GM19468 (cell line): ENCODE data around the gene SATB2.

Experiments
- ATAC-seq: cut with Tn5 transposase; IDR thresholded peaks from one replicate; pipeline ENCODE4 v1.9.1; 2021; ENCODE audit warnings: mild to moderate bottlenecking, moderate library complexity, moderate number of reproducible peaks; ENCODE audit not compliant: unreplicated experiment; ENCODE audit errors: extremely low read depth

SATB2 gene

GRCh38 chr2:199339891-199340605 is 117.7 kb downstream of the SATB2 start:
- ATAC-seq = no peak

- no peak for ATAC-seq
Measured at GRCh38 chr2:199336546-199336945, 121.2 kb downstream of the SATB2 start.

GRCh38 chr2:199335502-199335901 is 122.2 kb downstream of the SATB2 start:
- no peak for ATAC-seq

GRCh38 chr2:199329466-199329865 is 128.3 kb downstream of the SATB2 start:
- no peak for ATAC-seq

GRCh38 chr2:199329031-199329430 is 128.7 kb downstream of the SATB2 start:
- no peak for ATAC-seq

- ATAC-seq = no peak
Measured at GRCh38 chr2:199325881-199326280, 131.9 kb downstream of the SATB2 start.

- no peak for ATAC-seq
Measured at GRCh38 chr2:199322151-199322550, 135.6 kb downstream of the SATB2 start.

- ATAC-seq = no peak
Measured at GRCh38 chr2:199317646-199318045, 140.1 kb downstream of the SATB2 start.

GRCh38 chr2:199316851-199317250 is 140.9 kb downstream of the SATB2 start:
- ATAC-seq = no peak

- no peak for ATAC-seq
Measured at GRCh38 chr2:199315299-199316179, 142.2 kb downstream of the SATB2 start.

GRCh38 chr2:199312931-199313330 is 144.8 kb downstream of the SATB2 start:
- no peak for ATAC-seq

- no peak for ATAC-seq
Measured at GRCh38 chr2:199310771-199311585, 146.8 kb downstream of the SATB2 start.

GRCh38 chr2:199309973-199310372 is 147.8 kb downstream of the SATB2 start:
- ATAC-seq = no peak

- no peak for ATAC-seq
Measured at GRCh38 chr2:199309411-199309810, 148.3 kb downstream of the SATB2 start.

- no peak for ATAC-seq
Measured at GRCh38 chr2:199308567-199308966, 149.2 kb downstream of the SATB2 start.

GRCh38 chr2:199307461-199307860 is 150.3 kb downstream of the SATB2 start:
- ATAC-seq = no peak

GRCh38 chr2:199306116-199306515 is 151.6 kb downstream of the SATB2 start:
- ATAC-seq = no peak

- no peak for ATAC-seq
Measured at GRCh38 chr2:199303728-199304177, 154.0 kb downstream of the SATB2 start.

- ATAC-seq = no peak
Measured at GRCh38 chr2:199302851-199303250, 154.9 kb downstream of the SATB2 start.

GRCh38 chr2:199288424-199288823 is 169.3 kb downstream of the SATB2 start:
- ATAC-seq = no peak

- ATAC-seq = no peak
Measured at GRCh38 chr2:199282309-199282708, 175.4 kb downstream of the SATB2 start.
